Skeletal muscle satellite cell (primary cell): ENCODE measurements around the gene CTSL.
"Not testable (repeated sequence)": the region's sequence is repeated elsewhere in the genome, so short reads cannot be mapped to it uniquely, and the experiment has no call there.

ENCODE experiments used
- H3K27me3 ChIP-seq: 2 replicates; pipeline ENCODE4 v1.7.0; 2013; ENCODE audit warnings: low read length; ENCODE audit not compliant: control insufficient read depth, insufficient read depth
- H3K36me3 ChIP-seq: 2 replicates; pipeline ENCODE4 v1.7.0; 2013; ENCODE audit warnings: mild to moderate bottlenecking, control low read depth, low read length; ENCODE audit not compliant: insufficient read depth
- H3K4me1 ChIP-seq: 2 replicates; pipeline ENCODE4 v1.7.0; 2013; ENCODE audit warnings: low read length; ENCODE audit not compliant: control insufficient read depth, insufficient read depth
- H3K4me2 ChIP-seq: 2 replicates; pipeline ENCODE4 v1.7.0; 2013; ENCODE audit warnings: mild to moderate bottlenecking, low read length
- H3K4me3 ChIP-seq: 2 replicates; pipeline ENCODE4 v1.7.0; 2013; ENCODE audit warnings: low read length
- H3K9ac ChIP-seq: 2 replicates; pipeline ENCODE4 v1.7.0; 2013; ENCODE audit warnings: mild to moderate bottlenecking, low read depth, low read length, moderate library complexity
- H3K9me3 ChIP-seq: replicated peaks from 2 replicates; pipeline ENCODE4 v1.7.0; 2013; ENCODE audit warnings: mild to moderate bottlenecking, control low read depth, low read length

Gene CTSL

GRCh38 chr9:87748881-87749280 is 23.0 kb downstream of the CTSL start:
- no peak overlapping the region for H3K4me2 ChIP-seq
- H3K4me3 ChIP-seq: no peak overlapping the region
- H3K9me3 ChIP-seq: no peaks in the 10 kb centered on the region
- no peak overlapping the region for H3K9ac ChIP-seq
- no peaks in the 10 kb centered on the region for H3K4me1 ChIP-seq
- H3K27me3 ChIP-seq: peaks cover 7% of the 10 kb centered on the region
- H3K36me3 ChIP-seq: no peaks in the 10 kb centered on the region

- Histone ChIP-seq H3K27me3 (peaks cover 7% of the 10 kb centered on the region), H3K4me2 (no peak overlapping the region), H3K4me3 (no peak overlapping the region), H3K9ac (no peak overlapping the region), H3K9me3 (no peaks in the 10 kb centered on the region), H3K4me1 (no peaks in the 10 kb centered on the region), H3K36me3 (no peaks in the 10 kb centered on the region)
Measured at GRCh38 chr9:87749335-87750035, 23.6 kb downstream of the CTSL start.

- Histone ChIP-seq H3K4me3 (no peak overlapping the region), H3K9me3 (no peaks in the 10 kb centered on the region), H3K9ac (no peak overlapping the region), H3K4me1 (no peaks in the 10 kb centered on the region), H3K36me3 (no peaks in the 10 kb centered on the region), H3K4me2 (no peak overlapping the region), H3K27me3 (peaks cover 7% of the 10 kb centered on the region)
Measured at GRCh38 chr9:87750726-87751125, 24.8 kb downstream of the CTSL start.

DNA sequence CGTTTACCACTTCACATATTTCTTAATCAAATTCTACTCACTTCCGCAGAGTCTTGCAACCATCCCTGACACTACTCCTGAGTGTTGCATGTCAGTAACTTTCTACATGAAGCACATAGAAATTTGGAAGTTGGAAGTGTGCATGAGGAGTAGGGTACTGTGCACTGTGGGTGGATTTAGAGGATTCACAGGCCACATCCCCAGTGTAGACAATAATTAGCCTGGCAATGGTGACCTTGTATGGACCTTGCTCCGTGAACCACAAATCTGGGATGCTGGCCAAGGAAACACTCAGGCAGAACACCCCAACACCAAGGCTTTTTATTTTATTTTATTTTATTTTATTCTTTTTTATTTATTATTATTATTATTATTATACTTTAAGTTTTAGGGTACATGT is 25.5 kb downstream of the CTSL start:
- Histone ChIP-seq H3K36me3 (no peaks in the 10 kb centered on the region), H3K27me3 (peaks cover 7% of the 10 kb centered on the region)

DNA sequence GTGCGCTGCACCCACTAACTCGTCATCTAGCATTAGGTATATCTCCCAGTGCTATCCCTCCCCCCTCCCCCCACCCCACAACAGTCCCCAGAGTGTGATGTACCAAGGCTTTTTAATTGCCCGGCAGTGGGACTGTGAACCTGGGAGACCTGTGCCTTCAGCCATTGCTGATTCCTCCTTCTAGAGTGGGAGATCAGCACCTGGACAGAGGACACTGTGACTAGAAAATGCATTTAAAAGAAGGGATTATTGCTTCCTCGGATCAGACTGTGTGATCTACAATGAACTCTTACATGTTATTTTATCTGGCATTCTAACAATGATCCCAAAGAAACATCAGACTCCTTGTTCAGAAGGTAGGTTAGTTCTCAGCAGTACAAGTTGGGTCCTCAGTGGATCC is 25.9 kb downstream of the CTSL start:
- no peak overlapping the region for H3K4me2 ChIP-seq
- H3K9ac ChIP-seq: no peak overlapping the region
- no peaks in the 10 kb centered on the region for H3K9me3 ChIP-seq
- H3K4me1 ChIP-seq: no peaks in the 10 kb centered on the region
- H3K36me3 ChIP-seq: no peaks in the 10 kb centered on the region
- peaks cover 7% of the 10 kb centered on the region for H3K27me3 ChIP-seq
- no peak overlapping the region for H3K4me3 ChIP-seq

More for the DNA sequence above, 25.5 kb downstream of the CTSL start:
- H3K9ac ChIP-seq: no peak overlapping the region
- no peak overlapping the region for H3K4me2 ChIP-seq
- no peak overlapping the region for H3K4me3 ChIP-seq
- H3K4me1 ChIP-seq: no peaks in the 10 kb centered on the region
- H3K9me3 ChIP-seq: no peaks in the 10 kb centered on the region

- H3K9me3 ChIP-seq: no peaks in the 10 kb centered on the region
- H3K27me3 ChIP-seq: peaks cover 7% of the 10 kb centered on the region
- H3K4me1 ChIP-seq: no peaks in the 10 kb centered on the region
- no peak overlapping the region for H3K9ac ChIP-seq
- no peaks in the 10 kb centered on the region for H3K36me3 ChIP-seq
- no peak overlapping the region for H3K4me2 ChIP-seq
- H3K4me3 ChIP-seq: no peak overlapping the region
Measured at GRCh38 chr9:87753313-87753712, 27.4 kb downstream of the CTSL start.

DNA sequence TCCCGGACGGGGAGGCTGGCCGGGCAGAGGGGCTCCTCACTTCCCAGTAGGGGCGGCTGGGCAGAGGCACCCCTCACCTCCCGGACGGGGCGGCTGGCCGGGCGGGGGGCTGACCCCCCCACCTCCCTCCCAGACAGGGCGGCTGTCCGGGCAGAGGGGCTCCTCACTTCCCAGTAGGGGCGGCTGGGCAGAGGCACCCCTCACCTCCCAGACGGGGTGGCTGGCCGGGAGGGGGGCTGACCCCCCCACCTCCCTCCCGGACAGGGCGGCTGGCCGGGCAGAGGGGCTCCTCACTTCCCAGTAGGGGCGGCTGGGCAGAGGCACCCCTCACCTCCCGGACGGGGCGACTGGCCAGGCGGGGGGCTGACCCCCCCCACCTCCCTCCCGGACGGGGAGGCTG is 32.4 kb downstream of the CTSL start:
- H3K36me3 ChIP-seq, H3K9ac ChIP-seq, H3K27me3 ChIP-seq, H3K4me3 ChIP-seq, H3K4me1 ChIP-seq, H3K4me2 ChIP-seq, H3K9me3 ChIP-seq: not testable (repeated sequence)

DNA sequence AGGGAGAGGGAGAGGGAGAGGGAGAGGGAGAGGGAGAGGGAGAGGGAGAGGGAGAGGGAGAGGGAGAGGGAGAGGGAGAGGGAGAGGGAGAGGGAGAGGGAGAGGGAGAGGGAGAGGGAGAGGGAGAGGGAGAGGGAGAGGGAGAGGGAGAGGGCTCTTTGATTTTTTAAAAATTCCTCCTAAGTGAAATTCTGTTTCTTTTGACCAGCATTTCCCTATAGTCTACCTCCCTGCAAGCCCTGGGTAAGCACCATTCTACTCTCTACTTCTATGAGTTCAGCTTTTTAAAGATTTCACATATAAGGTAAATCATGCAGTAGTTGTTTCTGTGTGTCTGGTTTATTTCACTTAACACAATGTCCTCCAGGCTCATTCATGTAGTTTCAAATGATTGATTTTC is 34.1 kb downstream of the CTSL start:
- not testable (repeated sequence) for H3K4me2 ChIP-seq, H3K9me3 ChIP-seq, H3K4me3 ChIP-seq, H3K4me1 ChIP-seq, H3K36me3 ChIP-seq, H3K9ac ChIP-seq
- peaks cover 11% of the 10 kb centered on the region for H3K27me3 ChIP-seq

DNA sequence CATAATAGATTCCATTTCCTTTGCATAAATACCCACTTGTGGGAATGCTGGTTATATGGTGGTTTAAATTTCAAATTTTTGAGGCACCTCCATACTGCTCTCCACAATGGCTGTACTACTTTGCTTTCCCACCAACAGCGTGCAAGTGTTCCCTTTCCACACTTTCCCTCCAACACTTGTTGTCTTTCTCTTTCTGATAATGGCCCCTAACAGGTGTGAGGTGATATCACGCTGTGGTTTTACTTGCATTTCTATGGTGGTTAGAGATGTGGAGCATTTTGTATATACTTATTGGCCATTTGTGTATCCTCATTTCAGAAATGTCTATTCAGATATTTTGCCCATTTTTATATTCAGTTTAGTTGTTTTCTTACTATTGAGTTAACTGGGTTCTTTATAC is 34.6 kb downstream of the CTSL start:
- Histone ChIP-seq H3K9me3 (no peaks in the 10 kb centered on the region), H3K4me1 (no peaks in the 10 kb centered on the region), H3K36me3 (no peaks in the 10 kb centered on the region), H3K4me2 (no peak overlapping the region), H3K4me3 (no peak overlapping the region), H3K9ac (no peak overlapping the region), H3K27me3 (peaks cover 16% of the 10 kb centered on the region)

GRCh38 chr9:87763286-87763685 is 37.4 kb downstream of the CTSL start:
- Histone ChIP-seq H3K9ac (no peak overlapping the region), H3K27me3 (peaks cover 16% of the 10 kb centered on the region), H3K9me3 (no peaks in the 10 kb centered on the region), H3K36me3 (no peaks in the 10 kb centered on the region), H3K4me3 (no peak overlapping the region), H3K4me2 (no peak overlapping the region), H3K4me1 (no peaks in the 10 kb centered on the region)

DNA sequence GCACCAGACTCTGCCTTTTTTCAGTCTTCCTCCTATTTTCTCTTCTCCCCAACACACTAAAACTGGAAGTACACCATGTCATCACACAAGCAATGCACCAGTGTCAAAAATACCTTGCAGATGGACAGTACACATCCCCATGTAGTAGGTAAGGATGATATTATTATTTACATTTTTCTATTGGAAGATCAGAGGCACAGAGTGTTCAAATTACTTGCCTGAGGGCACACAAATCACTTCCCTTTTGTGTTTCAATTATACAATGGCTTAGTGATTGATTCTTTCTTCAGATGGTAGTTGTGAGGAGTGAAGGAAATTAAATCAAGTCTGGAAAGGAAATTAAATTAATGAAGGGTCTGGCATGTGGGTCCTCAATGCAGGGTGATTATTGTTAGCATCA is 39.6 kb downstream of the CTSL start:
- Histone ChIP-seq H3K27me3 (peaks cover 14% of the 10 kb centered on the region), H3K36me3 (no peaks in the 10 kb centered on the region), H3K9ac (no peak overlapping the region), H3K4me1 (no peaks in the 10 kb centered on the region), H3K4me3 (no peak overlapping the region), H3K4me2 (no peak overlapping the region), H3K9me3 (no peaks in the 10 kb centered on the region)

DNA sequence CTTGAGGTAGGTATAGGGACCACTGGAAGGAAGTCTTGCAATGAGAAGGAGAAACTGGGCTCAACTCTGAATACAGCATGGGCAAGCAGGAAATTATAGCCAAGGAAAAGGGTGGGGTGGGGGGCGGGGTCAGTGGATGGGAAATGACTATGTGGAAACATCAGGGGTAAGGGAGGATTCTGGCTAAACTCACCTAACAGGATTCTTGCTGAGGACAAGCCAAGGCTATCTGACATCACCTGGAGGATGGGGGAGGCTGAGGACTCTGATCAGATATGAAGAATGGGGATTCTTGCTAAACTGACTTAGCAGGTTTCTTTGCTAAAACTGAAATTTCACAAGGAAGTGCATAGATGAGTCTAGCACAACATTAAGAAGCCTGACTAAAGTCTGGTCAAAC is 40.8 kb downstream of the CTSL start:
- peaks cover 10% of the 10 kb centered on the region for H3K27me3 ChIP-seq
- H3K4me3 ChIP-seq: no peak overlapping the region
- no peaks in the 10 kb centered on the region for H3K4me1 ChIP-seq
- no peak overlapping the region for H3K4me2 ChIP-seq
- H3K36me3 ChIP-seq: no peaks in the 10 kb centered on the region
- H3K9me3 ChIP-seq: no peaks in the 10 kb centered on the region
- no peak overlapping the region for H3K9ac ChIP-seq
